ENCODE data around the gene SLC44A4. TPM values are rescaled to one million over a fixed set of nuclear protein-coding genes. Genes with fewer than 3 reads are reported as not detected.
"Not testable (repeated sequence)": the region's sequence is repeated elsewhere in the genome, so short reads cannot be mapped to it uniquely, and the experiment has no call there.

SLC44A4 gene
- total RNA-seq, 1 donor from 2014 or later = 0.52 TPM

DNA sequence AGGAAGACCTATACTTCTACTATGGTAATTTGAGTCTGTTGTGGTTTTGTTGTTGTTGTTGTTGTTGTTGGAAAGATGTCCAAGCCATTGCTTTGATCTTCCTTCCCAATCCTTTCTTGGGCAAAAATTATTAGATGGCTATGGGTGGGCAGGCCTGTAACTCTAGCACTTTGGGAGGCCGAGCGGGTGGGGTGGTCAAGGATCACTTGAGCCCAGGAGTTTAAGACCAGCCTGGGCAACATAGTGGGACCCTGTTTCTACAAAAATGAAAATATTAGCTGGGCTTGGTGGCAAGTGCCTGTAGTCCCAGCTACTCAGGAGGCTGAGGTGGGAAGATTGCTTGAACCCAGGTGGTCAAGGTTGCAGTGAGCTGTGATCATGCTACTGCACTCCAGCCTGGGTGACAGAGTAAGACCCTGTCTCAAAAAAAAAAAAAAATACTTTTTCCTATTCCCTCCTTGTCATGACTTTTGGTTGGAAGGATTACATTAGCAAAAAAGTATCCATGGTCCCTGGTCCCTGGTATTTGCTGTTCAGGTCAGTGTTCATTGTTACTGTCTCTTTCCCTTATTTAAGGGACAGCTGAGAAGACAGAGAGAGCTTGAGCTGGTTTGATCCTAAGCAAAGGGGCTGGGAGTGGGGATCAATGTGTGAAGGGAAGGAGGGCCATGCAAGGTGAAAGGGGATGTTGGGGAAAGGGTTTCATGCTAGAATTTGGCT is 27.9 kb downstream of the SLC44A4 start:
- Histone ChIP-seq H3K27ac (ENCODE audit: low read depth, low read length) (no peak overlapping the region), H3K9ac (ENCODE audit: low read depth in 1 of 3, low read length in 3 of 3) (no peak overlapping the region), H3K9me3 (ENCODE audit: control insufficient read depth in 3 of 3, low read length in 3 of 3) (no peaks in the 10 kb centered on the region), H3K4me1 (ENCODE audit: control insufficient read depth in 3 of 3, insufficient read depth in 3 of 3, low read length in 3 of 3) (no peaks in the 10 kb centered on the region), H3K36me3 (ENCODE audit: control insufficient read depth in 3 of 3, insufficient read depth in 3 of 3, low read length in 3 of 3) (no peaks in the 10 kb centered on the region), H3K27me3 (ENCODE audit: control insufficient read depth in 3 of 3, insufficient read depth in 3 of 3, low read length in 3 of 3) (no peaks in the 10 kb centered on the region), H3K4me3 (ENCODE audit: low read length in 3 of 3) (no peak overlapping the region)

DNA sequence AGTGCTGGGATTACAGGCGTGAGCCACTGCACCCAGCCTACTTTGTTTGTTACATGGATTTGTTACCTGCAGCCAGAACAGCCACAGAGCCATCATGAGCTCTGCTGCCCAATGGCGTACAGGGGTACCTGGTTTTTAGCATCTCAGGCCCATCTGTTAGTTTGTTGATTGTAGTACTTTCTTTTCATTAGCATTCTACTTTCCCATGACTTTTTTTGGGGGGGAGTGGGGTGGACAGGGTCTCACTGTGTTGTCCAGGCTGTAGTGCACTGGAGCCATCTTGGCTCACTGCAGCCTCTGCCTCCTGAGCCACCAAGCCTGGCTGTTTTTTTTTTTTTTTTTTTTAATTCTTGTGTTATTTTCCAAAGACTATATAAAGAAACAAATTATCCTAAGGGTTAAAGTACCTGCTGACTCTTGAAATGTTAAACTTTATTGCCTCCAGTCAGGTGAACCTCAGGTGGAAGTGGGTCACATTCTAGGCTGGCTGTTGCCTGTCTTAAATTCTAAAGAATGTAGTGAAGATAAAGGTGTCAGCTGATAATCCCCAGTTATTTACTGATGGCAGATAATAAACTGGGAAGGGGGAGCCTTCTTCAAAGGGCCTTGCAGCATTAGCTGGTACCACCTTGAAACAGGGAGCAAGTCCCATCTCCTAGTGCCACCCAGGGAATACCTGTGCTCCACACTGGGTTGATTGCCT is 31.4 kb downstream of the SLC44A4 start:
- H3K4me1 ChIP-seq (ENCODE audit: control insufficient read depth in 3 of 3, insufficient read depth in 3 of 3, low read length in 3 of 3) = no peaks in the 10 kb centered on the region
- H3K27me3 ChIP-seq (ENCODE audit: control insufficient read depth in 3 of 3, insufficient read depth in 3 of 3, low read length in 3 of 3) = no peaks in the 10 kb centered on the region
- H3K4me3 ChIP-seq (ENCODE audit: low read length in 3 of 3) = no peak overlapping the region
- H3K9me3 ChIP-seq (ENCODE audit: control insufficient read depth in 3 of 3, low read length in 3 of 3) = no peaks in the 10 kb centered on the region
- no peak overlapping the region for H3K27ac ChIP-seq (ENCODE audit: low read depth, low read length)
- H3K36me3 ChIP-seq (ENCODE audit: control insufficient read depth in 3 of 3, insufficient read depth in 3 of 3, low read length in 3 of 3) = no peaks in the 10 kb centered on the region
- H3K9ac ChIP-seq (ENCODE audit: low read depth in 1 of 3, low read length in 3 of 3) = no peak overlapping the region

DNA sequence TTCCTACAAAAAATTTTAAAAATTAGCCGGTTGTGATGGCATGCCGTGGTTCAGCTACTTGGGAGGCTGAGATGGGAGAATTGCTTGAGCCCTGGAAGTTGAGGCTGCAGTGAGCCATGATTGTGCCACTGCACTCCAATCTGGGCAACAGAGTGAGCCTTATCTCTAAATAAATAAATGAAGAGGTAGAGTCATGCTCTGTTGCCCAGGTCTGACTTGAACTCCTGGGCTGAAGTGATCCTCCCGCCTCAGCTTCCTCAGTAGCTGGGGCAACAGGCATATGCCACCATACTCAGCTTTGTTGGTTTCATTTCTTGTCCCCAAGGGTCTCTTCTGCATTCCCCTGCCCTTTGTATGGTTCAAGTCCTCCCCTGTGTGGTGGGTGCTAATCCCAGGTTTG is 34.3 kb downstream of the SLC44A4 start:
- Histone ChIP-seq H3K9ac (ENCODE audit: low read depth in 1 of 3, low read length in 3 of 3) (no peak overlapping the region), H3K9me3 (ENCODE audit: control insufficient read depth in 3 of 3, low read length in 3 of 3) (no peaks in the 10 kb centered on the region), H3K4me1 (ENCODE audit: control insufficient read depth in 3 of 3, insufficient read depth in 3 of 3, low read length in 3 of 3) (no peaks in the 10 kb centered on the region), H3K36me3 (ENCODE audit: control insufficient read depth in 3 of 3, insufficient read depth in 3 of 3, low read length in 3 of 3) (peaks cover 8 to 13% (median 9%) of the 10 kb centered on the region in 3 donors), H3K27ac (ENCODE audit: low read depth, low read length) (no peak overlapping the region), H3K27me3 (ENCODE audit: control insufficient read depth in 3 of 3, insufficient read depth in 3 of 3, low read length in 3 of 3) (no peaks in the 10 kb centered on the region), H3K4me3 (ENCODE audit: low read length in 3 of 3) (no peak overlapping the region)

DNA sequence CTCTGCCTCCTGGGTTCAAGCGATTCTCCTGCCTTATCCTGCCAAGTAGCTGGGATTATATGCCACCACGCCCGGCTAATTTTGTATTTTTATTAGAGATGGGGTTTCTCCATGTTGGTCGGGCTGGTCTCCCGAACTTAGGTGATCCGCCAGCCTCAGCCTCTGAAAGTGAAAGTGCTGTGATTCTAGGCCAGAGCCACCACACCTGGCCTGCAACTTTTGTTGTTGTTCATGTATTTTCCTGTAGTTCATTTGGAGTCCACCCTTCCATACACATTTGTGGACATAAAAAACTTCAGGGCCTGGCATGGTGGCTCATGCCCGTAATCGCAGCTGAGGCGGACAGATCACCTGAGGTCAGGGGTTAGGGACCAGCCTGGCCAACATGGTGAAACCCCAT is 36.7 kb downstream of the SLC44A4 start:
- no peak overlapping the region for H3K4me3 ChIP-seq (ENCODE audit: low read length in 3 of 3)
- peaks cover 24 to 33% (median 28%) of the 10 kb centered on the region in 3 donors for H3K36me3 ChIP-seq (ENCODE audit: control insufficient read depth in 3 of 3, insufficient read depth in 3 of 3, low read length in 3 of 3)
- no peaks in the 10 kb centered on the region for H3K27me3 ChIP-seq (ENCODE audit: control insufficient read depth in 3 of 3, insufficient read depth in 3 of 3, low read length in 3 of 3)
- H3K9ac ChIP-seq (ENCODE audit: low read depth in 1 of 3, low read length in 3 of 3) = no peak overlapping the region
- no peaks in the 10 kb centered on the region for H3K9me3 ChIP-seq (ENCODE audit: control insufficient read depth in 3 of 3, low read length in 3 of 3)
- peaks cover 11 to 14% (median 11%) of the 10 kb centered on the region in 3 donors for H3K4me1 ChIP-seq (ENCODE audit: control insufficient read depth in 3 of 3, insufficient read depth in 3 of 3, low read length in 3 of 3)
- H3K27ac ChIP-seq (ENCODE audit: low read depth, low read length) = no peak overlapping the region

DNA sequence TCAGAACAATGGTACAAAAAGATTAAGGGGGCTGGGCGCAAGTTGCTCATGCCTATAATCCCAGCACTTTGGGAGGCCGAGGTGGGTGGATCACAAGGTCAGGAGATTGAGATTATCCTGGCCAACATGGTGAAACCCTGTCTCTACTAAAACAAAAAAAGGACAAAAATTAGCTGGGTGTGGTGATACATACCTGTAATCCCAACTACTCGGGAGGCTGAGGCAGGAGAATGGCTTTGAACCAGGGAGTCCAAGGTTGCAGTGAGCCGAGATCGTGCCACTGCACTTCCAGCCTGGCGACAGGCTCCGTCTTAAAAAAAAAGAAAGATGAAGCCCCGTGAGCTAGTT is 39.0 kb downstream of the SLC44A4 start:
- H3K4me3 ChIP-seq (ENCODE audit: low read length in 3 of 3); H3K9ac ChIP-seq (ENCODE audit: low read depth in 1 of 3, low read length in 3 of 3); H3K9me3 ChIP-seq (ENCODE audit: control insufficient read depth in 3 of 3, low read length in 3 of 3); H3K27ac ChIP-seq (ENCODE audit: low read depth, low read length); H3K27me3 ChIP-seq (ENCODE audit: control insufficient read depth in 3 of 3, insufficient read depth in 3 of 3, low read length in 3 of 3): not testable (repeated sequence)
- H3K36me3 ChIP-seq (ENCODE audit: control insufficient read depth in 3 of 3, insufficient read depth in 3 of 3, low read length in 3 of 3) = peaks cover 30 to 36% (median 30%) of the 10 kb centered on the region in 3 donors
- peaks cover 24 to 34% (median 25%) of the 10 kb centered on the region in 3 donors for H3K4me1 ChIP-seq (ENCODE audit: control insufficient read depth in 3 of 3, insufficient read depth in 3 of 3, low read length in 3 of 3)

DNA sequence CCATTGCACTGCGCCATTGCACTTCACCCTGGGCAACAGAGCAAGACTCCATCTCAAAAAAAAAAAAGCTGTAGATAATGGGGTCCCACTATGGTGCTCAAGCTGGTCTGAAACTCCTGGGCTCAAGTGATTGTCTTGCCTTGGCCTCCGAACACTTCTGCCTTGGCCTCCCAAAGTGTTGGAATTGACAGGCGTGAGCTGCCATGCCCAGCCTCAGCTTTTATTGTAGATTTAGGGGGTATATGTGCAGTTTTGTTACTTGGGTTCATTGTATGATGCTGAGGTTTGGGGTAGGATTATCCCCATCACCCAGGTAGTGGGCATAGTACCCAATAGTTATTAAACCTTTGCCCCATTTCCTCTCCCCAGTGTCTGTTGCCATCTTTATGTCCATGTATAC is 39.8 kb downstream of the SLC44A4 start:
- Histone ChIP-seq H3K4me3 (ENCODE audit: low read length in 3 of 3) (no peak overlapping the region), H3K9ac (ENCODE audit: low read depth in 1 of 3, low read length in 3 of 3) (no peak overlapping the region), H3K4me1 (ENCODE audit: control insufficient read depth in 3 of 3, insufficient read depth in 3 of 3, low read length in 3 of 3) (peaks cover 27 to 35% (median 28%) of the 10 kb centered on the region in 3 donors), H3K9me3 (ENCODE audit: control insufficient read depth in 3 of 3, low read length in 3 of 3) (no peaks in the 10 kb centered on the region), H3K36me3 (ENCODE audit: control insufficient read depth in 3 of 3, insufficient read depth in 3 of 3, low read length in 3 of 3) (peaks cover 30 to 36% (median 30%) of the 10 kb centered on the region in 3 donors), H3K27me3 (ENCODE audit: control insufficient read depth in 3 of 3, insufficient read depth in 3 of 3, low read length in 3 of 3) (no peaks in the 10 kb centered on the region), H3K27ac (ENCODE audit: low read depth, low read length) (no peak overlapping the region)

DNA sequence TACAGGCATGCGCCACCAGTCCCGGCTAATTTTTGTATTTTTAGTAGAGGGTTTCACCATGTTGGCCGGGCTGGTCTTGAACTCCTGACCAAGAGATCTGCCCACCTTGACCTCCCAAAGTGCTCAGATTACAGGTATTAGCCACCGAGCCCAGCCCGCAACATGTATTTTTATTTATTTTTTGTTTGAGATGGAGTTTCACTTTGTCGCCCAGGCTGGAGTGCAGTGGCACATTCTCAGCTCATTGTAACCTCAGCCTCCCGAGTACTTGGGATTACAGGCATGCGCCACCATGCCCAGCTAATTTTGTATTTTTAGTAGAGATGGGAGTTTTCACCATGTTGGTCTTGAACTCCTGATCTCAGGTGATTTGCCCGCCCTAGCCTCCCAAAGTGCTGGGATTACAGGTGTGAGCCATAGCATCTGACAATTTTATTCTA is 40.7 kb downstream of the SLC44A4 start:
- H3K9me3 ChIP-seq (ENCODE audit: control insufficient read depth in 3 of 3, low read length in 3 of 3); H3K27ac ChIP-seq (ENCODE audit: low read depth, low read length); H3K4me3 ChIP-seq (ENCODE audit: low read length in 3 of 3); H3K27me3 ChIP-seq (ENCODE audit: control insufficient read depth in 3 of 3, insufficient read depth in 3 of 3, low read length in 3 of 3): not testable (repeated sequence)
- H3K36me3 ChIP-seq (ENCODE audit: control insufficient read depth in 3 of 3, insufficient read depth in 3 of 3, low read length in 3 of 3) = peaks cover 30 to 36% (median 30%) of the 10 kb centered on the region in 3 donors
- peaks cover 27 to 35% (median 30%) of the 10 kb centered on the region in 3 donors for H3K4me1 ChIP-seq (ENCODE audit: control insufficient read depth in 3 of 3, insufficient read depth in 3 of 3, low read length in 3 of 3)
- H3K9ac ChIP-seq (ENCODE audit: low read depth in 1 of 3, low read length in 3 of 3) = peak overlapping the region in 1 of 3 donors; percentile 10

DNA sequence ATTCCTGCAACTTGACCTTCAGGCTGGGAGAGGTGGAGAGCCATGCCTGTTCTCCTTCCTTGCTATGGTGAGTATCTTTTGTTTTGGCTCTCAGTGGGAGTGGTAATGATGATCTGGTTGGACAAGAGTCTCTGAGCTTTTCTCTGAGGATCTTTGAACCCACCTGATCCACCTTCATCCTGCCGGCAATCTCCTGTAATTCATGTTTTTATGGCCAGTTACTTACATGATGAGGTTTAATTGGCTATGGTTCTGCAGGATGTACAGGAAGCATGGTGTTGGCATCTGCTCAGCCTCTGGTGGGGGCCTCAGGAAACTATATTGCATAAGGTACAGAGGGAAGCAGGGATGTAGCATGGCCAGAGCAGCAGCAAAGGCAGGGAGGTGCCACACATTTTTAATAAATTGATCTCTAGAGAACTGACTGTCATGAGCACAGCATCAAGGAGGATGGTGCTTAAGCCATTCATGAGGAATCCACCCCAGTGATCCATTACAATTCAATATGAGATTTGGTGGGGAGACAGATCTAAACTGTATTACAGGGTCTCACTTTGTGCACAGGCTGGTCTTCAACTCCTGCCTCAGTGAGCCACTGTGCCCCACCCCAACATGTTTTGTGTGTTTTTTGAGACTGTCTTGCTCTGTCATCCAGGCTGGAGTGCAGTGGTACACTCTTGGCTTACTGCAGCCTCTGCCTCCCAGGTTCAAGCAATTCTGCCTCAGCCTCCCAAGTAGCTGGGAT is 41.3 kb downstream of the SLC44A4 start:
- Histone ChIP-seq H3K4me1 (ENCODE audit: control insufficient read depth in 3 of 3, insufficient read depth in 3 of 3, low read length in 3 of 3) (peaks cover 27 to 35% (median 30%) of the 10 kb centered on the region in 3 donors), H3K4me3 (ENCODE audit: low read length in 3 of 3) (peak overlapping the region; percentile 13 to 44 (median 28)), H3K27ac (ENCODE audit: low read depth, low read length) (peak overlapping the region; percentile 97), H3K27me3 (ENCODE audit: control insufficient read depth in 3 of 3, insufficient read depth in 3 of 3, low read length in 3 of 3) (no peaks in the 10 kb centered on the region), H3K9me3 (ENCODE audit: control insufficient read depth in 3 of 3, low read length in 3 of 3) (no peaks in the 10 kb centered on the region), H3K9ac (ENCODE audit: low read depth in 1 of 3, low read length in 3 of 3) (peak overlapping the region in 2 of 3 donors; percentile 64 to 98), H3K36me3 (ENCODE audit: control insufficient read depth in 3 of 3, insufficient read depth in 3 of 3, low read length in 3 of 3) (peaks cover 30 to 36% (median 30%) of the 10 kb centered on the region in 3 donors)

DNA sequence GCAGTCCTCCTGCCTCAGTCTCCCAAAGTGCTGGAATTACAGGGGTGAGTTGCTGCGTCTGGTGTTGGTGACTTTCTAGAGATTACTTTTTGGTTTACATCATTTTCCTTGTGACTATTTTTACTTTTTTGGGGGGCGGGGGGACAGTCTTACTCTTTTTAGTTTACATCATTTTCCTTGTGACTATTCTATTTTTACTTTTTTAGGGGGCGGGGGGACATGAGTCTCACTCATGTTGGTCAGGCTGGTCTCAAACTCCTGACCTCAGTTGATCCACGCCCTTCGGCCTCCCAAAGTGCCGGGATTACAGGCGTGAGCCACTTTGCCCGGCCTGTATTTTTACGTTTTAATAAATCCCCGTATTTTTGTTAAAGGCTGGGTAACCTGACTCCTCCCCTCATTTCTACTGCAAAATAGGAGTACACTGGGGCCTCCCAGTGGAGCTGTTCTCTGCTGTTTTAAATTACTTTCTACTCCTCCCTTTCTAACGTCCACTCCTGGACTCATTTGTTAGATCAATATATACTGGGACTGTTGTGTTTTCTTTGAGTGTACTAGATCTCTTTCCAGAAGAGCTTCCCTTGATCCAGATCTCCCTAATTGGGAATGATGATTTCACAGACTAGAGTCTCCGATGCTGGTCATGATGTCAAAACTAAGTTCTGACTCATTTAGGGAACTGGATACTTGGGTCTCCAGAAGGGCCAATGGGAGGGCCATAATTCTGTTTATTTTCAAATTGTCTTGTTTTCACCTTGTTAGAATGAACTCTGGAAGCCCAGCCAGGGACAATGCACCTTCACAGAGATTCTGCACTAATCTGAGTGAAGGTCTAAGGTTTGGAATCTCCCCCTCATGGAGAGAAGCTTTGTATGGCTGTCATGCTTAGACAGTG is 42.1 kb downstream of the SLC44A4 start:
- peaks cover 28 to 36% (median 31%) of the 10 kb centered on the region in 3 donors for H3K4me1 ChIP-seq (ENCODE audit: control insufficient read depth in 3 of 3, insufficient read depth in 3 of 3, low read length in 3 of 3)
- H3K36me3 ChIP-seq (ENCODE audit: control insufficient read depth in 3 of 3, insufficient read depth in 3 of 3, low read length in 3 of 3) = peaks cover 30 to 36% (median 30%) of the 10 kb centered on the region in 3 donors
- H3K4me3 ChIP-seq (ENCODE audit: low read length in 3 of 3) = peak overlapping the region; percentile 96 to 98 (median 97)
- H3K27ac ChIP-seq (ENCODE audit: low read depth, low read length) = peak overlapping the region; percentile 97
- H3K9me3 ChIP-seq (ENCODE audit: control insufficient read depth in 3 of 3, low read length in 3 of 3) = no peaks in the 10 kb centered on the region
- no peaks in the 10 kb centered on the region for H3K27me3 ChIP-seq (ENCODE audit: control insufficient read depth in 3 of 3, insufficient read depth in 3 of 3, low read length in 3 of 3)
- H3K9ac ChIP-seq (ENCODE audit: low read depth in 1 of 3, low read length in 3 of 3) = peak overlapping the region; percentile 65 to 98 (median 98)
